Right ventricle myocardium superior (tissue), 1 donor: Measurements from ENCODE around the gene CAPS2. TPM values are rescaled to one million over a fixed set of nuclear protein-coding genes. Genes with fewer than 3 reads are reported as not detected.
"Not testable (repeated sequence)": the region's sequence is repeated elsewhere in the genome, so short reads cannot be mapped to it uniquely, and the experiment has no call there.

ENCODE experiments used
- ATAC-seq: fragments of 200-7000 bp; cut with Tn5 transposase; one replicate; pipeline ENCODE4 v1.9.1; 2020; ENCODE audit warnings: mild to moderate bottlenecking; ENCODE audit not compliant: poor library complexity
- DNase-seq: peaks from one replicate; pipeline ENCODE4 v3.0.0-alpha.2; 2020
- intact Hi-C: fragments of 100-400 bp; cut with DNase I; formaldehyde crosslinking; loops from one replicate; pipeline ENCODE4 v1.11.2; 2022
- long read RNA-seq: library from polyadenylated mRNA; unstranded; transcript quantifications from one replicate; pipeline ENCODE4 v2.0.0, GENCODE V29; 2021
- total RNA-seq: library from RNA; stranded (reverse); fragmentation: NEBNext Ultra II Directional; extraction: Animal tissue kit (Norgen Biotek cat#: 25700); gene quantifications from one replicate; pipeline ENCODE4 v1.2.1, GENCODE V29; 2021
- donor health status: DM: no; HTN: yes; CAD: no; lungs with severe emphysema.

CAPS2 gene
- total RNA-seq = 14.4 TPM
- long read RNA-seq, partial matches to known transcripts = 0 of 9 reads
- long read RNA-seq, other reads (novel, unspliced or antisense) = 8 of 9 reads

GRCh38 chr12:75329918-75330826, at the start of gene CAPS2:
TSS of gene CAPS2 (minus strand) at chr12:75330324. CDS start at chr12:75326498, 3,826 bp downstream.
- peak; percentile 97 for ATAC-seq
- intact Hi-C loops = loop anchor here (10.0 kb wide), 2 partner anchors 65 to 155 kb away; partner anchors contain the start of genes GLIPR1 and GLIPR1L2

DNA sequence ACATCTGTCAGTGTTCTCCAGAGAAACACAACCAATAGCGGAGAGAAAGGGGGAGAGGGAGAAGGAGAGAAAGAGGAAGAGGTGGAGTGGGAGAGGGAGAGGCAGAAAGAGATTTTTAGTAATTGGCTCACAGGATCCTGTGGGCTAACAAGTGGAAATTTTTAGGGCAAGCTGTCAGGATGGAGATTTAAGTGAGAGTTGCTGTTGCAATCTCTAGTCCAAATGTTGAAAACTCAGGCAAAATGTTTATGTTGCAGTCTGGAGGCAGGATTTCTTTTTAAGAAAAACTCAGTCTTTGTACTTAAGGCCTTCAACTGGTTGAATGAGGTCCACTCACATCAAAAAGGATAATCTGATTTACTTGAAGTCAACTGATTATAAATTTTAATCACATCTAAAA, 48.2 kb upstream of the CAPS2 start:
- ATAC-seq (no peak), DNase-seq (no peak)
- intact Hi-C loops = no loop called here

More at GRCh38 chr12:75329918-75330826, at the start of gene CAPS2:
- DNase-seq = peak; percentile 89

GRCh38 chr12:75374971-75375370, 44.8 kb upstream of the CAPS2 start:
- DNase-seq (no peak), ATAC-seq (no peak)
- intact Hi-C loops = no loop called here

- intact Hi-C loops = no loop called here
- DNase-seq (no peak), ATAC-seq (no peak)
Measured at GRCh38 chr12:75366629-75367028, 36.5 kb upstream of the CAPS2 start.

DNA sequence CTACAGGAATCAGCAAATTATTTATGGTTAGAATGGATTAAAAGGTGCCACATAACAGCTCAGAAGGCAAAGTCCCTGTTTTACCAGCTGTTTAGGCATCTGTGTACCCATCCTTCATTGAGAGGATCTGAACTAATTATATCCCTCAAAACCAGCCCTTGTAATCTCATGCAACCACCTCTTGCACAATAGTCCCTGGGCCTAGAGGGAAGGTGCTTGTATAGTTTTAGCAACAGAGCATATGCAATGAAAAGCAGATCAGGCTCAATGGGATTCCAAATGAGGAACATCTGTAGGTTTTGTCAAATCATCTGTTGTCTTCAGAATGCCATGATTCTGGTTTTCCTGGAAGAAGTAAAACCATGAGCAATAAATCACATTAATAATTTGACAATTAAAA, 34.8 kb upstream of the CAPS2 start:
- intact Hi-C loops = no loop called here
- ATAC-seq = peak; percentile 97
- DNase-seq = no peak

DNA sequence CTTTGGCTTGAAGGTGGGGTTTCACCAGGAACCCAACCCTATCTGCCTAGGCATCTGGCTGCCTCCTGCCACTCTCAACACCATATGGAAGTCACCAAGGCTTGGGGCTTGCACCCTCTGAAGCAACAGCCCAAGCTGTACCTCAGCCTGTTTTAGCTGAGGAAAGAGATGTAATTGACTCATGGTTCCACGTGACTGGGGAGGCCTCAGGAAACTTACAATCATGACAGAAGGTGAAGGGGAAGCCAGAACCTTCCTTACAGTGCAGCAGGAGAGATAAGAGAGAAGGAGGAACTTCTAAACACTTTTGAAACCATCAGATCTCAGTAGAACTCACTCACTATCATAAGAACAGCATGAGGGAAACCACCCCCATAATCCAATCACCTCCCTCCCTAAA, 31.3 kb upstream of the CAPS2 start:
- DNase-seq = no peak
- intact Hi-C loops = no loop called here
- ATAC-seq = no peak

GRCh38 chr12:75360920-75361319, 30.8 kb upstream of the CAPS2 start:
- ATAC-seq (no peak), DNase-seq (no peak)
- intact Hi-C loops = no loop called here

DNA sequence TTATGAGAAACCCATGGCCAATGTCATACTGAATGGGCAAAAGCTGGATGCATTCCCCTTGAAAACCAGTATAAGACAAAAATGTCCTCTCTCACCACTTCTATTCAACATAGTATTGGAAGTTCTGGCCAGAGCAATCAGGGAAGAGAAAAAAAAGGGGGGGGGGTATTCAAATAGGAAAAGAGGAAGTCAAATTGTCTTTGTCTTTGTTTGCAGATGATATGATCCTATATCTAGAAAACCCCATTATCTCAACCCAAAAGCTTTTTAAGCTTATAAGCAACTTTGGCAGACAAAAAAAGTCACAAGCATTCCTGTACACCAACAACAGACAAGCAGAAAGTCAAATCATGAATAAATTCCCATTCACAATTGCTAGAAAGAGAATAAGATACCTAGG, 23.9 kb upstream of the CAPS2 start:
- DNase-seq = no peak
- no peak for ATAC-seq
- intact Hi-C loops = no loop called here

DNA sequence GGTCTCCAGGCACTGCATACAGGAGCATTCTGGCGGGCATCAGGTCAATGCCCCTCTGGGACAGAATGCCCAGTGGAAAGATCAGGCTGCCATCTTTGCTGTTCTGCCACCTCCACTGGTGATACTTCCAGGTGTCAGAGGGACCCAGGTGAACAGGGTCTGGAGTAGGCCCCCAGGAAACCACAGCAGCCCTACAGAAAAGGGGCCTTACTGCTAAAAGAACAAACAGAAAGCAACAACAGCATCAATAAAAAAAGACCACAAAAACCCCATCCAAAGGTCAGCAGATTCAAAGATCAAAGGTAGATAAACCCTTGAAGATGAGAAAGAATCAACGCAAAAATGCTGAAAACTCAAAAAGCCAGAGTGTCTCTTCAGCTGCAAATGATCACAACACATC, 20.3 kb upstream of the CAPS2 start:
- intact Hi-C loops = no loop called here
- DNase-seq (no peak), ATAC-seq (no peak)

GRCh38 chr12:75349946-75350345, 19.8 kb upstream of the CAPS2 start:
- no peak for DNase-seq
- ATAC-seq = no peak
- intact Hi-C loops = no loop called here

DNA sequence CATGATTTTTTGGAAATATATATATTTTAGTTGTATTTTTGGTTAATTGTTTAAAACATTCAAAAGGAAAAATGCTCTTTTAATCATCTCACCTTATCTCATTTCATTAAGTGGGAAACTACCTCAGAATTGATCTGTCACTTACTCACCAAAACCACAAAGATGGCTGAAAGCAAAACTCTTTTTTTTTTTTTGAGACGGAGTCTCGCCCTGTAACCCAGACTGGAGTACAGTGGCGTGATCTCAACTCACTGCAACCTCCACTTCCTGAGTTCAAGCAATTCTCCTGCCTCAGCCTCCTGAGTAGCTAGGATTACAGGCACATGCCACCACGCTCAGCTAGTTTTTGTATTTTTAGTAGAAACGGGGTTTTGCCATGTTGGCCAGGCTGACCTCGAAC, 16.1 kb upstream of the CAPS2 start:
- ATAC-seq, intact Hi-C loops: not testable (repeated sequence)

GRCh38 chr12:75345531-75345930, 15.4 kb upstream of the CAPS2 start:
- no peak for DNase-seq
- intact Hi-C loops = no loop called here
- ATAC-seq = no peak

More for the DNA sequence above, 16.1 kb upstream of the CAPS2 start:
- not testable (repeated sequence) for DNase-seq

DNA sequence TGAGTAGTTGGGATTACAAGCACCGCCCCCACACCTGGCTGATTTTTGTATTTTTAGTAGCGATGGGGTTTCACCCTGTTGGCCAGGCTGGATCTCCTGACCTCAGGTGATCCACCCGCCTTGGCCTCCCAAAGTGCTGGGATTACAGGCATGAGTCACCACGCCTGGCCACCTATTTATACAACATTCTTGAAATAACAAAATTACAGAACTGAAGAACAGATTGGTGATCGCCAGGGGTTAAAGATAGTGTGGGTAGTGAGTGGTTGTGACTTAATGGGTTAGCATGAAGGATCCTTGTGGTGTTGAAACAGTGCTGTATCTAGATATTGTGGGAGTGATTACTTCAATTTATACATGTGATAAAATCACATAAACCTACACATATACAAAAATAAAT, 11.7 kb upstream of the CAPS2 start:
- ATAC-seq (no peak), DNase-seq (no peak)
- intact Hi-C loops = no loop called here

DNA sequence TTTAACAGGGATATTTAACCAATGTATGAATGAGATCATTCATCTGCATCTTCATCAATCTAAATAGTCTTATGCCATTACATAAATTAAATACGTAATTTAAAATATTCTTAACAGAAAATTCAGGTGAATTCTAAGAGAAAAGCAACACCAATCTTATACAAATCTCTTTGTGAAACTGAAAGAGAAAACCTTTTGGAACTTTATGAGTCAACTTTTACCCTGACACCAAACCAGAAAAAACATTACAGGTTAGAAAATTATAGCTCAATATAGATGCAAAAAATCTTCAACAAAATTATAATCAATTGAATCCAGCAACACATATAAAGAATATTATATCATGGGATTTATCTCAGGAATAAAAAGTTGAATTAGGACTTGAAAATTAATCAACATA, 7.8 kb upstream of the CAPS2 start:
- intact Hi-C loops = loop anchor here (10.0 kb wide), 2 partner anchors 57 to 147 kb away; partner anchors contain the start of genes GLIPR1 and GLIPR1L2
- ATAC-seq (no peak), DNase-seq (no peak)

DNA sequence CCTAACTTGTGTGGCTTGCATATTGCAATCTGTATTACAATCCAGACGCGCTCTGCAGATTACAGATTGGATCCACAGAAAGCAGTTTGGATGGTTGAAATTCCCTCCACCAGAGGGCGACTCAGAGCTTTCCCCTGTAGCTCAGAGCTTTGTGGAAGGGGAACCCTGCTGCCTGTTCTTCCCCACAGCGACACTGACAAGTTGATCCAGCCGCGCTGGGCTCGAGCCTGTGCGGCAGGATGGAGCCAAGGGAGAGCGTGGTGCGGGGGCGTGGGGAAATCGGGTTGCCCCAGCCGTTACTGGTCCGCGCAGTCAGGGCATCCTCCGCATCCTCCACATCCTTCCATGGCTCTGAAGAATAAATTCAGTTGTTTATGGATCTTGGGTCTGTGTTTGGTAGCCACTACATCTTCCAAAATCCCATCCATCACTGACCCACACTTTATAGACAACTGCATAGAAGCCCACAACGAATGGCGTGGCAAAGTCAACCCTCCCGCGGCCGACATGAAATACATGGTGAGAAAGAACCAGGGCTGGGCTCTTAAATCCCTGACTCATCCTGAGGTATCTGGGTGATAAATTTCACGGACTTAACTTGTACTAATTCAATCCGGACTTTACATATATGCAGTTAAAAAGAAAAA, 4.4 kb upstream of the CAPS2 start, which contains the start of gene GLIPR1L1:
GLIPR1L1 (plus strand) TSS at position 287 of the 647 bp plus-strand sequence; CDS start at position 346, 59 bp downstream.
- ATAC-seq = peak; percentile 87
- peak; percentile 82 for DNase-seq
- intact Hi-C loops = loop anchor here (10.0 kb wide), 2 partner anchors 60 to 150 kb away; partner anchors contain the start of genes GLIPR1 and GLIPR1L2

DNA sequence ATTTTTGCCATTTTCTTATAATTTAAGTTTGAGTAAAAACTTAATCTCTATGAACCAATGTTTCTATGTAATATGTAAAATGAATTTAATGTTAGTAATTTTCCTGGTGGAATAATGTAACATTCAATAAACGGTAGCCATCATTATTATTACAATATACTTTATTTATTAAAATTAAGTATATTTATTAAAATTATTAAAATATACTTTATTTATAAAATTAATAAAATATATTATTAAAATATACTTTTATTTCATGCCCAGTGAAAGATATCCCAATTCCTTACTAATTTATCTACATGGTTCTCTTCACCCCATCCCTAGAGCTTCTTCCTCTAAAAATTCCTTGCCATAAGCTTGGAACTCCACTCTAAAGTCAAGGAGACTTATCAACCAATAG, 2.5 kb downstream of the CAPS2 start:
- ATAC-seq (no peak), DNase-seq (no peak)
- intact Hi-C loops = no loop called here

DNA sequence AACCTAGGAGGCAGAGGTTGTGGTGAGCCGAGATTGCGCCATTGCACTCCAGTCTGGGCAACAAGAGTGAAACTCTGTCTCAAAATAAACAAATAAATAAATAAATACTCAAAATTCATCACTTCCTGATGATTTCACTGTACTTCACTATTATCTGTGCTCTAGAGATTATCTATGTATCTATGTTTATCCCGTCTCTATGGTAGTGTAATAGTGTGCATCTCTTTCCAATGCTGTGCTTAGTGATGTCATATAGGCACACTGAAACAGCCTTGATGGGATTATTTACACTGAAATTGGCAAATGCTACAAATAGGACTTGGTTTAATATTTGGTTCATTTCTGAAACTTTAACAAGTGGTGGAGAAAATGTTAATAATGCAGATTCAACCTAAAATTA, 6.5 kb downstream of the CAPS2 start:
- no peak for ATAC-seq
- intact Hi-C loops = no loop called here
- no peak for DNase-seq

DNA sequence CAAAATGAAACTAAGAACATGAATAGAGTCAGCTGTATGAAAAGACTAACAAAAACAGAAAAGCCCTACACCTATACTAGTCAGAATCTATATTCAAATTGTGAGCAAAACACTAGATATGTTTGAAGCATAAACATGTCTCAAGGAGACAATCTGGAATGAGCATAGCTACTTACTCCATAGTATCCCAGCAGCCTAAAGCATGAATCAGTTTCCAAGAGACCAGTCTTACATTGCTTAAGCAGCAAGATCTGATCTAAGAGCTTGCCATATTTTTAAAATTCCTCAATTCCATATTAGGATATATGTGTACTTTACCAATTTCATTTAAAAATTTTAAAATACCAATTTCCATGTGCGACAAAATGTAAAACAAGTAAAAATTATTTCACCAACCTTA, 7.7 kb downstream of the CAPS2 start:
- DNase-seq (no peak), ATAC-seq (no peak)
- intact Hi-C loops = no loop called here

DNA sequence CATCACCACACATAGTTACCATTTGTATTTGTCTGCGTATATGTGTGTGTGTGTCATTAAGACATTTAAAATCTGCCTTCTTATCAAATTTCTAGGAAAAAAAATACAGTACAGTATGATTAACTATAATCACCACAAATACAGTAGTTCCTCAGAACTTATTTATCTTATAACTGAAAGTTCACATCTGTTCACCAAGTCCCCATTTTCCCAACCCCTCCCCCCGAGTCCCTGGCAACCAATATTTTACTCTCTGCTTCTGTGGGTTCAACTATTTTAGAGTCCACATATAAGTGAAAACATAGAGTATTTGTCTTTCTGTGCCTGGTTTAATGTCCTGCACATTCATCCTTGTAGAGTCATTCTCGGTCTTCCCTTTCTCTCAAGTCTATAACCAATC, 12.3 kb downstream of the CAPS2 start:
- DNase-seq = no peak
- intact Hi-C loops = no loop called here
- no peak for ATAC-seq

DNA sequence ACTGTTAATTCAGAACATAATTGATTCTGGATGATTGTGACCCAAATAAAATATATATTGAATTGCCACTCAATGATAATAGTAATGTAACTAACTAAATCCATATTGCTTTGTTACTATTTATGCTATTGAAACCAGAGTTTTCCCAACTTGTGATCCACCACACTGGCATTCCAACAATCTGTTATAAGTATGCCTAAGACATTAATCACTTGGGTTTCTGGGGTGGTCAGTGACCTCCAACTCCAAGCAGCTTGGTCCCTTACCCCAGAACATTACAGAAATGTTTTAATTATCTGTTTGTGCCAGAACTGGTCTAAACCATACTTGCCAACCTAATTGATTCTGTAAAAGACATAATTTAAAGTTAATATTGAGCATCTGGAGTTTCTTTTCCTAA, 14.6 kb downstream of the CAPS2 start:
- DNase-seq = no peak
- no peak for ATAC-seq
- intact Hi-C loops = no loop called here
